Right lobe of liver (tissue), 6 donors: Measurements from ENCODE around the gene PTPRM. TPM values are rescaled to one million over a fixed set of nuclear protein-coding genes. Genes with fewer than 3 reads are reported as not detected.

ENCODE experiments used
- ATAC-seq, 4 donors: fragments of 200-7000 bp; cut with Tn5 transposase; one replicate each; pipeline ENCODE4 v1.9.1; 2020; ENCODE audit warnings: mild to moderate bottlenecking in 4 of 4, moderate library complexity in 4 of 4
- DNase-seq, 3 donors: peaks; one replicate each; pipeline ENCODE4 v3.0.0-alpha.2; 2020
- H3K27ac ChIP-seq, 3 donors: fragments of 200-600 bp; one replicate each; pipeline ENCODE4 v1.8.0; 2022
- H3K27me3 ChIP-seq, 2 donors: fragments of 200-600 bp; one replicate each; pipeline ENCODE4 v1.8.0; 2022
- H3K36me3 ChIP-seq, 4 donors: fragments of 200-600 bp; sonication (generic) in 1 of 4; one replicate each; pipeline versions ENCODE4 v1.5.1 to v1.8.0; 2017 to 2022; ENCODE audit warnings: control low read depth in 1 of 4
- H3K4me1 ChIP-seq, 4 donors: fragments of 200-600 bp; sonication (generic) in 1 of 4; one replicate each; pipeline versions ENCODE4 v1.5.1 to v1.8.0; 2017 to 2022; ENCODE audit warnings: control low read depth in 1 of 4
- H3K4me3 ChIP-seq, 3 donors: fragments of 200-600 bp; one replicate each; pipeline ENCODE4 v1.8.0; 2022
- H3K9me3 ChIP-seq, 4 donors: fragments of 200-600 bp; sonication (generic) in 1 of 4; one replicate each; pipeline versions ENCODE4 v1.5.1 to v1.8.0; 2017 to 2022; ENCODE audit warnings: control low read depth in 1 of 4
- CTCF ChIP-seq, 4 donors: fragments of 200-600 bp in 3 of 4; fragments of 450-650 bp in 1 of 4; IDR thresholded peaks; one replicate each; pipeline versions ENCODE4 v1.5.1 to v1.8.0; 2016 to 2022; ENCODE audit warnings: antibody characterized with exemption in 4 of 4, mild to moderate bottlenecking in 2 of 4
- POLR2A ChIP-seq: fragments of 450-650 bp; IDR thresholded peaks from one replicate; pipeline ENCODE4 v1.6.1; 2017; ENCODE audit warnings: antibody characterized with exemption, mild to moderate bottlenecking
- WGBS: methylation state at CpG from one replicate; pipeline ENCODE4 v1.1.6; 2018; ENCODE audit warnings: low coverage, low lambda C conversion rate; ENCODE audit not compliant: insufficient coverage; ENCODE audit errors: missing lambda C conversion rate; 5-methylcytosine and 5-hydroxymethylcytosine counted together
- intact Hi-C, 2 donors: fragments of 100-400 bp; cut with DNase I; formaldehyde crosslinking; loops; one replicate each; pipeline versions ENCODE4 v1.11.2 to v1.14.1; 2022
- total RNA-seq, 6 experiments: library from RNA; depleted of rRNA in 2 of 6; stranded (reverse); fragments of >200 nt in 2 of 6; fragmentation: NEBNext Ultra II Directional in 3 of 6; extraction: Animal tissue kit (Norgen Biotek cat#: 25700) in 3 of 6; gene quantifications; one replicate each; pipeline versions ENCODE4 v1.1.0 to v1.2.4, GENCODE V29; 2016 to 2023
- donor health status: DM: no; HTN: yes; CAD: no.
- donor health status: DM: no; HTN: no; CAD: no.
- donor health status: DM: no; HTN: no; CAD: no.
- donor health status: DM: no; HTN: yes; CAD: no.
- donor health status: DM: no; HTN: yes; CAD: no.

Gene PTPRM
- total RNA-seq, 6 experiments from 2014 or later, result 15.1 to 45.7 (median 26.5) TPM

DNA sequence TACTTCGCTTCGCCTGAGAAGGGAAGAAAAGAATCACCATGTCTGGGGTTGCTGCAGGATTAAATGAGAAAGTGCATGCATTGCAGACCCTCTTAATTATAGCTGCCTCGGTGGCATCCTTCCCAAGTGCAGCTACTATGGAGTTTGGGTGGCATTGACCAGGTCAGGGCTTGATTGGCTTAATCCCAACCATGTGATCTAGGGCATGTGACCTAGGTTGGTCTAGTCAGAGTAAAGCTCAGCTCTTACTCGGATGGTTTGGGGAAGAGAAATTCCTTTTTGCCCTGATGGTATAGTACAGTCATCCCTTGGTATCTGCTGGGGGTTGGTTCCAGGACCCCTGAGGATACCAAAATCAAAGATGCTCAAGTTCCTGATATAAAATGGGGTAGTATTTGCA, 863.9 kb downstream of the PTPRM start:
- ATAC-seq, result no peak
- 88% methylated on average over 4 of the region's 4 CpGs for WGBS
- TF ChIP-seq CTCF (IDR thresholded peaks at IDR 0.05), result no peak
- TF ChIP-seq POLR2A, result no peak
- no peak overlapping the region for H3K4me3 ChIP-seq
- intact Hi-C loops, result no loop called here
- no peak overlapping the region for H3K27ac ChIP-seq
- H3K4me1 ChIP-seq, result no peaks in the 10 kb centered on the region
- DNase-seq, result no peak
- H3K27me3 ChIP-seq, result no peaks in the 10 kb centered on the region
- H3K9me3 ChIP-seq, result no peaks in the 10 kb centered on the region
- no peaks in the 10 kb centered on the region for H3K36me3 ChIP-seq

DNA sequence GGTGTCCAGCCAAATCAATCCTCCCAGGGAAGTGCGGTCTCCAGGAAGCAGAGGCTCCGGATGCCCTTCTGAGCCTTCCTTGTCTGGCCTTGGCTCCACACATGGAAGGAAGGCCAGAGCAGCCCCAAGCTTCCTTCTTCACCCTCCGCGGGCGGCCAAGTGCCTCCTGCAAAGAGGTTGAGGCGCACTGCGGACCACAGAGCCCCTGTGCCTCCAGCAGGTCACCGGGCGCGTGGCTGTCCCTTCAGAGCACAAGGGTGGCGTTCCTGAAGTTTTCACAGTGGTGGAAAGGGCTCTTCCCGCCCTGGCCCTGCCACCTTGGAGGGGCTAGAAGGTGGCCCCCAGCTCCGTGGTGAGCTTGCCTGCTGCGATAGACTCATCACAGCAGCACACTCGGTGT, 866.2 kb downstream of the PTPRM start:
- no peaks in the 10 kb centered on the region for H3K4me1 ChIP-seq
- no peaks in the 10 kb centered on the region for H3K36me3 ChIP-seq
- H3K27me3 ChIP-seq, result no peaks in the 10 kb centered on the region
- no peak for DNase-seq
- H3K27ac ChIP-seq, result no peak overlapping the region
- WGBS, result no CpG with 5 or more reads among the region's 15 CpGs
- ATAC-seq, result no peak
- intact Hi-C loops, result no loop called here
- H3K9me3 ChIP-seq, result no peaks in the 10 kb centered on the region
- TF ChIP-seq CTCF (IDR thresholded peaks at IDR 0.05), result no peak
- TF ChIP-seq POLR2A, result no peak
- H3K4me3 ChIP-seq, result no peak overlapping the region

DNA sequence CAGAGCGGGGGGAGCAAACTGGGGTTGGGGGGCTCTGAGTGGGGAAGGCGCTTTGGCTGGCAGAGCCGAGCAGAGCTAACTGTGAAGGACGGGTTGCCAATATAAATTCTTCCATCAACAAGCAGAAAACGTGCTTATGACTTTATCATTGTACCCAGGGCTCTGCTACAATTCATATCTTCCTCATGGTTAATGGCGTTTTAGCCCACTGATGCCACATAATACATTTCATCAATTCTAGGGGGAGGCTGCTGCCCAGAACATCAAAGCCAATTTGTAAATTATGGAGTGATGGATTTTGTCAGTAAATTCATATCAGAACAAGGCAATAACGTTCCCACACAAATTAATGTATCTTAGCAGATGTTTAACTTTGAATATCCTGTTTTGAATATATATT, 866.7 kb downstream of the PTPRM start:
- DNase-seq, result no peak
- Histone ChIP-seq H3K36me3 (no peaks in the 10 kb centered on the region), H3K9me3 (no peaks in the 10 kb centered on the region), H3K27ac (no peak overlapping the region), H3K4me3 (no peak overlapping the region), H3K27me3 (no peaks in the 10 kb centered on the region), H3K4me1 (no peaks in the 10 kb centered on the region)
- no peak for ATAC-seq
- 60% methylated on average over 5 of the region's 7 CpGs for WGBS
- intact Hi-C loops, result no loop called here
- TF ChIP-seq POLR2A (no peak), CTCF (IDR thresholded peaks at IDR 0.05) (no peak)

- Histone ChIP-seq H3K36me3 (no peaks in the 10 kb centered on the region), H3K4me3 (no peak overlapping the region), H3K4me1 (no peaks in the 10 kb centered on the region), H3K27ac (no peak overlapping the region), H3K9me3 (no peaks in the 10 kb centered on the region), H3K27me3 (no peaks in the 10 kb centered on the region)
- no peak for DNase-seq
- 92% methylated on average over 2 of the region's 14 CpGs for WGBS
- ATAC-seq, result no peak
- intact Hi-C loops, result no loop called here
- TF ChIP-seq CTCF (IDR thresholded peaks at IDR 0.05) (no peak), POLR2A (no peak)
Measured at GRCh38 chr18:8435376-8435775, 868.3 kb downstream of the PTPRM start.

DNA sequence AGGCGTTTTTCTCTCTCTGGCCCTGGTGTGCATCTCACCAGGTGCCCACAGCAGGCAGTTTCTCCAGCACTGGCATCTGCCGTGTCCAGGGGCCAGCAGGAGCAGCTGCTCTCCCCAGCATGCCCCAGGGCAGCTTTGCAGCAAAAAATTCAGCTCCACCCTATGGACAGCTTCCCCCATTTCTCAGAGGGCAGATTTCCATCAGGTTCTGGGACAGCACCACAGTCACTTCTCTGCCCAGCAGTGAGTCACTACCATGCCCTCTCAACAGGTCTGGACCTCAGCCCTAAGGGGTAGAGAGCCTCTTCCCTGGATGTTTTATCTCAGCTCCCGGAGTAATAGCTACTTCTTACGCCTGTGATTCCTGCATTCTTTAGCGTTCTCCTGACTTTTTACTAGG, 871.9 kb downstream of the PTPRM start:
- Histone ChIP-seq H3K36me3 (no peaks in the 10 kb centered on the region), H3K4me3 (no peak overlapping the region)
- WGBS, result 89% methylated on average over 5 of the region's 5 CpGs

More for the DNA sequence above, 871.9 kb downstream of the PTPRM start:
- Histone ChIP-seq H3K27ac (no peak overlapping the region), H3K4me1 (no peaks in the 10 kb centered on the region), H3K27me3 (no peaks in the 10 kb centered on the region), H3K9me3 (no peaks in the 10 kb centered on the region)
- intact Hi-C loops, result no loop called here
- ATAC-seq (no peak), DNase-seq (no peak)
- TF ChIP-seq POLR2A, result no peak
- TF ChIP-seq CTCF (IDR thresholded peaks at IDR 0.05), result no peak
